ENCODE data around the gene GSG1L. TPM values are rescaled to one million over a fixed set of nuclear protein-coding genes. Genes with fewer than 3 reads are reported as not detected.

Gene GSG1L
- total RNA-seq, 1 experiment from 2014 or later = not detected

DNA sequence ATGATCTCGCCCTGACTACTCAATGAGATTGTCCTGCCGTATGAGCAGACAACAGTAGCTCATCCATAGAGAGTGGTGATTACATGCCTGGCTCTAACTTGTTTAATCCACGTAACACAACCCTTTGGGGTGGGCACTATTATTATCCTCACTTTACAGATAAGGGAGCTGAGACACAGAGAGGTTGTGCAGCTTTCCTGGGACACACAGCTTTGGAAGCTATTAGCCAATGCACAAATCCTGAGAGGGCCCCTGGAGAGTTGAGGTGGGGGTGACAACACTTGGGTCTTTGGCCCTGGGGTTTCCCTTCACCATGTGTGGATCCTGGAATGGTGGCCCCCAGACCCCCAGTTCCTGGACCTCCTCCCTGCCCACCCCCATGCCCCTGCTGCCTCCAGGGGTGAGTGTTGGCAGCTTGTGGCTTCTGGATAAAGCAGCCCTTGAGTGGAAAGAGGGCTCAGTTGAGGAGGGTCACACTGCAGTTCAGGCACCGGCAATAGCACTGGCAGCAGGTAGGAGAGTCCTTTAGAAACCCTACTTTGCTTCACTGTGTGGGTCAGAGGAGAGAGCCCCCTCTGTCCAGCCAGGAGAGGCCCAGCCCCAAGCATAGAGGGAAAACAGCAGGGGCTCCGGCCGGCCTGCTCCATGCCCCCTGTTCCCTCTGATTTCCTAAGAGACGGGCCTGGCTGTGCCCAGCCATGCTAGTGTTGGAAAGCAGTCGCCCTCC lies 282.9 kb downstream of the GSG1L start:
- Histone ChIP-seq H3K27ac (no peak overlapping the region), H3K79me2 (ENCODE audit: low read depth) (no peaks in the 10 kb centered on the region), H3K4me3 (no peak overlapping the region), H3K36me3 (ENCODE audit: low read depth) (no peaks in the 10 kb centered on the region), H3K4me2 (no peak overlapping the region), H2AFZ (no peak overlapping the region), H3K9me3 (ENCODE audit: insufficient read depth, low read depth) (no peaks in the 10 kb centered on the region), H4K20me1 (ENCODE audit: insufficient read depth) (no peaks in the 10 kb centered on the region; the same call in 1 of the 2 replicates), H3K9me2 (ENCODE audit: insufficient read depth) (no peaks in the 10 kb centered on the region), H3F3A (ENCODE audit: insufficient read depth, low read depth) (no peaks in the 10 kb centered on the region), H3K4me1 (replicated peaks; ENCODE audit: insufficient read depth) (no peaks in the 10 kb centered on the region), H3K27me3 (ENCODE audit: insufficient read depth, low read depth) (no peaks in the 10 kb centered on the region; the same call in 1 of the 2 replicates)
- TF ChIP-seq CTCF (conservative IDR thresholded peaks at IDR 0.05) = no peak
- no peak for TF ChIP-seq EZH2 (IDR thresholded peaks at IDR 0.05; ENCODE audit: low read depth)
- intact Hi-C loops (cut with micrococcal nuclease; ENCODE audit: unreplicated experiment) = no loop called here
- CTCF ChIA-PET = interaction anchor here (0.6 kb wide), 1 partner anchor 87 kb away, joined by 9 read pairs; no protein-coding TSS in a partner anchor
- BruUV-seq (replicated peaks) = no TSS peak
- no peak for DNase-seq
- POLR2A ChIA-PET (ENCODE audit: unreplicated experiment) = no interaction called here

- H3K27ac ChIP-seq = no peak overlapping the region
- H3K27me3 ChIP-seq (ENCODE audit: insufficient read depth, low read depth) = no peaks in the 10 kb centered on the region
- no peak for DNase-seq
- no peaks in the 10 kb centered on the region for H3K36me3 ChIP-seq (ENCODE audit: low read depth)
- H3K9me2 ChIP-seq (ENCODE audit: insufficient read depth) = no peaks in the 10 kb centered on the region
- POLR2A ChIA-PET (ENCODE audit: unreplicated experiment) = no interaction called here
- no peaks in the 10 kb centered on the region for H3K4me1 ChIP-seq (replicated peaks; ENCODE audit: insufficient read depth)
- BruUV-seq (replicated peaks) = no TSS peak
- intact Hi-C loops (cut with micrococcal nuclease; ENCODE audit: unreplicated experiment) = no loop called here
- no peak overlapping the region for H2AFZ ChIP-seq
- no peak overlapping the region for H3K4me3 ChIP-seq
- no peaks in the 10 kb centered on the region for H3F3A ChIP-seq (ENCODE audit: insufficient read depth, low read depth)
- CTCF ChIA-PET = no interaction called here
- no peak overlapping the region for H3K4me2 ChIP-seq
- no peak for TF ChIP-seq EZH2 (IDR thresholded peaks at IDR 0.05; ENCODE audit: low read depth)
- no peak for TF ChIP-seq CTCF (conservative IDR thresholded peaks at IDR 0.05)
- no peaks in the 10 kb centered on the region for H3K9me3 ChIP-seq (ENCODE audit: insufficient read depth, low read depth)
- no peaks in the 10 kb centered on the region for H3K79me2 ChIP-seq (ENCODE audit: low read depth)
- H4K20me1 ChIP-seq (ENCODE audit: insufficient read depth) = no peaks in the 10 kb centered on the region; the same call in 1 of the 2 replicates
Measured at GRCh38 chr16:27779641-27780164, 283.8 kb downstream of the GSG1L start.

DNA sequence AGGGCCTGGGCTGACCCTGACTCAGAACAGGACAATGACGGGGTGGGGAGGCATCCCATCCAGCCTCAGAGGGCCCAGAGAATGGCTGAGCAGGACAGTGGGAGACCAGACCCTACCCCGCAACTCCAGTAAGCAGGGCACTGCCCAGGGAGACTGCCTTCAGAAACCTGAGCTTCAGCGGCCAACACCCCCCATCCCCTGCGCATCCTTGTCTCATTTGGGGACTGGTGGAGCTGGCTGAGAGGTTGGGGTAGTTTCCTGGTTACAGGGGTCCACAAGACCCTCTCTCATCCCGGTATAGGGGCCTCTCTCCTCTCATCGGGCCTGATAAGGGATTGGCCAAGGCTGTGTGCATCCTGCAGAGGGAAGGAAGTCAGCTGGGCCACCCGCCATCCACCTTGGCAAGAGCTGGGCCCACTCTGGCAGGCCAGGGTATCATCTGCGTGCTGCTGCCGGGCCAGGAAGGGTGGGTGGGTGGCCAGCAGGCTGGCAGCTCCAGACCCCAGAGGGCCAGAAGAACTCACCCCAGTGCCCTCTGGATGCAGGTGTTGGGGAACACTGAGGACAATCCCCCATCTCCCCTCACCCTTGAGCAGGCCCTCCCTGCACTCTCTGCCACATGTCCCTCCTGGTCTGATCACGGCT lies 284.5 kb downstream of the GSG1L start:
- ChIA-PET POLR2A (ENCODE audit: unreplicated experiment) (no interaction called here), CTCF (no interaction called here)
- Histone ChIP-seq H3K79me2 (ENCODE audit: low read depth) (no peaks in the 10 kb centered on the region), H4K20me1 (ENCODE audit: insufficient read depth) (no peaks in the 10 kb centered on the region; the same call in 1 of the 2 replicates), H3K9me2 (ENCODE audit: insufficient read depth) (no peaks in the 10 kb centered on the region), H3K4me3 (no peak overlapping the region), H3F3A (ENCODE audit: insufficient read depth, low read depth) (no peaks in the 10 kb centered on the region), H3K4me2 (no peak overlapping the region), H3K27me3 (ENCODE audit: insufficient read depth, low read depth) (no peaks in the 10 kb centered on the region), H3K4me1 (replicated peaks; ENCODE audit: insufficient read depth) (no peaks in the 10 kb centered on the region), H3K36me3 (ENCODE audit: low read depth) (no peaks in the 10 kb centered on the region), H2AFZ (no peak overlapping the region), H3K9me3 (ENCODE audit: insufficient read depth, low read depth) (no peaks in the 10 kb centered on the region), H3K27ac (no peak overlapping the region)
- DNase-seq = no peak
- no TSS peak for BruUV-seq (replicated peaks)
- TF ChIP-seq EZH2 (IDR thresholded peaks at IDR 0.05; ENCODE audit: low read depth) (no peak), CTCF (conservative IDR thresholded peaks at IDR 0.05) (no peak)
- intact Hi-C loops (cut with micrococcal nuclease; ENCODE audit: unreplicated experiment) = no loop called here

Data from PC-9 (cell line).